Heart left ventricle (tissue), 16 donors: Measurements from ENCODE around the gene PDE6D. TPM values are rescaled to one million over a fixed set of nuclear protein-coding genes. Genes with fewer than 3 reads are reported as not detected.

Experiments used
- ATAC-seq, 4 donors: fragments of 200-7000 bp; cut with Tn5 transposase; one replicate each; pipeline ENCODE4 v1.9.1; 2020 to 2022; ENCODE audit warnings: moderate library complexity in 4 of 4, mild to moderate bottlenecking in 3 of 4, moderate number of reproducible peaks in 1 of 4
- DNase-seq, 5 donors: peaks; one replicate each; pipeline ENCODE4 v3.0.0-alpha.2; 2020
- H3K27ac ChIP-seq, 12 donors: fragments of 200-600 bp; sonication (generic) in 4 of 12; one replicate each; pipeline versions ENCODE4 v1.5.0 to v1.8.0; 2016 to 2022; ENCODE audit warnings: mild to moderate bottlenecking in 2 of 12
- H3K27me3 ChIP-seq, 9 donors: fragments of 200-600 bp; sonication (generic) in 2 of 9; one replicate each; pipeline versions ENCODE4 v1.5.1 to v1.8.0; 2016 to 2022; ENCODE audit warnings: mild to moderate bottlenecking in 3 of 9
- H3K36me3 ChIP-seq, 9 donors: fragments of 200-600 bp; sonication (generic) in 2 of 9; one replicate each; pipeline versions ENCODE4 v1.5.0 to v1.8.0; 2018 to 2022; ENCODE audit warnings: mild to moderate bottlenecking in 2 of 9
- H3K4me1 ChIP-seq, 12 donors: fragments of 200-600 bp; sonication (generic) in 4 of 12; one replicate each; pipeline versions ENCODE4 v1.5.0 to v1.8.0; 2016 to 2022; ENCODE audit warnings: mild to moderate bottlenecking in 3 of 12
- H3K4me3 ChIP-seq, 12 donors: fragments of 200-600 bp; sonication (generic) in 4 of 12; one replicate each; pipeline versions ENCODE4 v1.5.0 to v1.8.0; 2017 to 2022; ENCODE audit warnings: mild to moderate bottlenecking in 9 of 12, moderate library complexity in 4 of 12
- H3K9me3 ChIP-seq, 12 donors: fragments of 200-600 bp; sonication (generic) in 4 of 12; one replicate each; pipeline versions ENCODE4 v1.5.0 to v1.8.0; 2016 to 2022; ENCODE audit warnings: mild to moderate bottlenecking in 1 of 12
- CTCF ChIP-seq, 12 donors: fragments of 200-600 bp; sonication (generic) in 4 of 12; IDR thresholded peaks; one replicate each; pipeline versions ENCODE4 v1.5.0 to v1.8.0; 2018 to 2022; ENCODE audit warnings: antibody characterized with exemption in 12 of 12, mild to moderate bottlenecking in 5 of 12
- POLR2A ChIP-seq, 2 donors: fragments of 450-650 bp; IDR thresholded peaks; one replicate each; pipeline ENCODE4 v1.6.1; 2017; ENCODE audit warnings: antibody characterized with exemption in 2 of 2, mild to moderate bottlenecking in 2 of 2, moderate library complexity in 2 of 2
- WGBS, 4 donors: extraction: QIAGEN DNeasy Blood & Tissue Kit in 2 of 4; methylation state at CpG; one replicate each; pipeline versions ENCODE4 v1.1.5 to v1.1.7; 2013 to 2018; 5-methylcytosine and 5-hydroxymethylcytosine counted together
- intact Hi-C, 10 donors: fragments of 100-400 bp; cut with DNase I; formaldehyde crosslinking; loops; one replicate each; pipeline versions ENCODE4 v1.11.1 to v1.14.2; 2022
- polyA plus RNA-seq, 2 donors: library from polyadenylated mRNA; stranded (reverse); fragments of 200-250 nt; gene quantifications; one replicate each; pipeline ENCODE4 v1.2.3, GENCODE V29; 2013
- total RNA-seq, 9 donors: library from RNA; depleted of rRNA in 2 of 9; stranded (reverse); fragments of >200 nt in 2 of 9; fragmentation: NEBNext Ultra II Directional in 3 of 9; extraction: Animal tissue kit (Norgen Biotek cat#: 25700) in 3 of 9; gene quantifications; one replicate each; pipeline versions ENCODE4 v1.1.0 to v1.2.4, GENCODE V29; 2016 to 2023
- donor health status: ischemic (EF 13 %, LVEDD 7.1; RV severe dilation, severe dysfunction).
- donor health status: healthy with polysubstance abuse.
- donor health status: DM: no; HTN: yes; CAD: no.
- donor health status: DM: no; HTN: no; CAD: no.
- donor health status: ischemic (EF 25% LVEDD 6.9; RV normal size, moderate dysfunction).
- donor health status: ischemic (EF 25% LVEDD 5.7; RV mildly dilated, moderate dysfunction).
- donor health status: healthy.
- donor health status: DM: yes; HTN: yes; CAD: no.
- donor health status: ischemic (EF 35%, LVEDD 5.7; RV mildly dilated, moderate dysfunction).
- donor health status: nonischemic (EF 11% LVEDD 7.7; RV severe dilation, severe dysfunction).
- donor health status: DM: yes; HTN: yes; CAD: no.
- donor health status: PGD.
- donor health status: ischemic (EF 29% LVEDD 5.4; RV normal size, mild dysfunction).
- donor health status: nonischemic (EF 23%, LVEDD 6.1; RV moderate dilation, normal function).

PDE6D gene
- total and polyA plus RNA-seq, 11 donors: 12.3 to 30.1 (median 19.8) TPM

DNA sequence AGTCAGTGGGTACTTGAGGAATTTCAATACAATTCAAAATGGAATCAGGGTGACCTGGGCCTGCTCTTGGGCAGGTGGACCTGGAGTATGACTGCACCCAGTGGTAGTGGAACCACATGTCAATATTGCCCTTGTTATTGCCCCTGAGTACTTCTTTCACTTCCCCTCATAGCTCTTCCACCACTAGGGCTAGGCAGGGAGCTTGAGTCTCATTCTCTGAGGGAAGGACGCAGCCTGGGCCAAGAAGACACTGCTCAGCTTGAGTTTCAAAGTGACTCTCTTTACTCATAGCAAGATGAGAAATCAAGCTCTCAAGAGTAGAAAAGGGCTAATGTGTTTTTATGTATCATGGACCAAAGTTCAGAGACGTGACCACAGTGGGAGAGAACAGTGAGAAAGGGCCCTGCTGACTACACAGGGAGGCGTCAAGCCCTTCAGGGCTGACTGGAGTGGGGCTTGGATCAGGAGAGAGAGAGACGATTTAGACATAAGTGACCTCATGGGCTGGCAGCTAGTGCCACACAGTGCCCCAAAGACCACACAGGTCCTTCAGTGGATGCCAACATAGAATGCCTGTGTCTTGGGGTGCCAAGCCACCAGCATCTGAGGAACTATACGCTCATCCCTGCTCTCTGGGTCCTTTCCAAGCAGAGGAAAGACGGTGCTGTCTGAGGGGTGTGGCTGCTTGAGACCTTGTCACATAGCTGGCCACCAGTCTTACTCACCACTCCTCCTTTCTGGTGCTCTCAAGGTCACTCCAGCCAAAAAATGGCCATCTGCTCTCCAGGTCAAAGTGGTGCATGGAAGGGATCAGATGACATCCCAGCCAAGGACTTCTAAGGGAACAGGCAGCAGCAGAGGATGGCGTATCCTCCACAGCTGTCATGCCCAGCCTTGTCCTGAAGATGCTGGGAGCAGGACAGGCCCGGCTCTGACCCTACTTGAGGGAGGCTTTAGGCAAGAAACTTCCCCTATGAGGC lies 59.8 kb downstream of the PDE6D start:
- ATAC-seq (no peak), DNase-seq (no peak)
- Histone ChIP-seq H3K27me3 (no peaks in the 10 kb centered on the region), H3K27ac (no peak overlapping the region), H3K9me3 (peaks cover 0 to 5% (median 0%) of the 10 kb centered on the region in 12 donors), H3K4me1 (peaks cover 0 to 26% (median 9%) of the 10 kb centered on the region in 12 donors), H3K36me3 (no peaks in the 10 kb centered on the region), H3K4me3 (no peak overlapping the region)
- intact Hi-C loops: loop anchor here in 1 of 10 donors (5.0 kb wide), 1 partner anchor 51 kb away; no protein-coding TSS in a partner anchor
- TF ChIP-seq CTCF (IDR thresholded peaks at IDR 0.05) (no peak), POLR2A (IDR thresholded peaks at IDR 0.05) (no peak)
- 76 to 90% (median 85%) methylated on average over 8 of the region's 8 CpGs for WGBS, 4 donors

- 79 to 83% (median 82%) methylated on average over 6 to 7 of the region's 7 CpGs for WGBS, 4 donors
These were observed 60.6 kb downstream of the PDE6D start for GRCh38 chr2:231720292-231720986.

DNA sequence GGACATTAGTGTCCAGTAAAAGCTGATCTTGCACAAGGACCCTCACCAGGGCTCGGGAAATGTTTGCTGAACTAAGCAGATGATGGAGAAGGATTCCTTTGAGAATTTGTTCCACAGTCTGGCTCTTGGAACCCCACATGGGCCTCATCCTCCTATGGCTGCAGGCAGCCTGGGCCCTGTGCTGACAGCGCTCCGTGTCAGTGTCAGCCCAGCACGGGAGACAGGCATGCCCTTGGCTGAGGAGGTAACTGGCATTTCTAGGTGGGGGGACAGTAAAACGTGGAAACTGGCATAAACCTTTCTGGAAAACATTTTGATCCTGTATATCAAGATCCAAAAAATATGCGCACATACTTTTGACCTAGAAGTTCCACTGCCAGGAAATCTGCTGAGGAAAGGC lies 62.3 kb downstream of the PDE6D start:
- H3K4me1 ChIP-seq: peaks cover 0 to 34% (median 27%) of the 10 kb centered on the region in 12 donors
- no peaks in the 10 kb centered on the region for H3K27me3 ChIP-seq
- peaks cover 0 to 5% (median 0%) of the 10 kb centered on the region in 12 donors for H3K9me3 ChIP-seq
- peaks cover 0 to 4% (median 0%) of the 10 kb centered on the region in 9 donors for H3K36me3 ChIP-seq
- 70 to 83% (median 77%) methylated on average over 6 of the region's 6 CpGs for WGBS, 4 donors
- DNase-seq: no peak
- intact Hi-C loops: loop anchor here in 1 of 10 donors (5.0 kb wide), 1 partner anchor 106 kb away; no protein-coding TSS in a partner anchor
- H3K4me3 ChIP-seq: no peak overlapping the region
- ATAC-seq: no peak
- no peak for TF ChIP-seq CTCF (IDR thresholded peaks at IDR 0.05)
- no peak for TF ChIP-seq POLR2A (IDR thresholded peaks at IDR 0.05)
- no peak overlapping the region for H3K27ac ChIP-seq

More at GRCh38 chr2:231720292-231720986, 60.6 kb downstream of the PDE6D start:
- Histone ChIP-seq H3K9me3 (peaks cover 0 to 5% (median 0%) of the 10 kb centered on the region in 12 donors), H3K27me3 (no peaks in the 10 kb centered on the region), H3K36me3 (no peaks in the 10 kb centered on the region), H3K4me3 (no peak overlapping the region), H3K27ac (no peak overlapping the region), H3K4me1 (peaks cover 0 to 29% (median 13%) of the 10 kb centered on the region in 12 donors)
- DNase-seq (no peak), ATAC-seq (no peak)
- no peak for TF ChIP-seq CTCF (IDR thresholded peaks at IDR 0.05)
- no peak for TF ChIP-seq POLR2A (IDR thresholded peaks at IDR 0.05)
- intact Hi-C loops: loop anchor here in 1 of 10 donors (5.0 kb wide), 1 partner anchor 52 kb away; no protein-coding TSS in a partner anchor
